ENCODE measurements around the gene NRXN3.

- TF ChIP-seq CTCF (conservative IDR thresholded peaks at IDR 0.05 in 1 of 2, IDR thresholded peaks at IDR 0.05 in 1 of 2; ENCODE audit: extremely low read depth in 1 of 2, insufficient read depth in 1 of 2, low read depth in 1 of 2, low read length in 2 of 2): no peak
- no peak for TF ChIP-seq EZH2 (IDR thresholded peaks at IDR 0.05; ENCODE audit: borderline replicate concordance, low read length)
Observed at GRCh38 chr14:79094951-79095350, 924.8 kb downstream of the NRXN3 start.

Measured in mammary epithelial cell (primary cell).